ENCODE data around the gene HMGXB4. TPM values are rescaled to one million over a fixed set of nuclear protein-coding genes. Genes with fewer than 3 reads are reported as not detected.
A peak's percentile ranks its signal among the peaks of the same experiment; 100 is the strongest.

HMGXB4 gene, protein sequence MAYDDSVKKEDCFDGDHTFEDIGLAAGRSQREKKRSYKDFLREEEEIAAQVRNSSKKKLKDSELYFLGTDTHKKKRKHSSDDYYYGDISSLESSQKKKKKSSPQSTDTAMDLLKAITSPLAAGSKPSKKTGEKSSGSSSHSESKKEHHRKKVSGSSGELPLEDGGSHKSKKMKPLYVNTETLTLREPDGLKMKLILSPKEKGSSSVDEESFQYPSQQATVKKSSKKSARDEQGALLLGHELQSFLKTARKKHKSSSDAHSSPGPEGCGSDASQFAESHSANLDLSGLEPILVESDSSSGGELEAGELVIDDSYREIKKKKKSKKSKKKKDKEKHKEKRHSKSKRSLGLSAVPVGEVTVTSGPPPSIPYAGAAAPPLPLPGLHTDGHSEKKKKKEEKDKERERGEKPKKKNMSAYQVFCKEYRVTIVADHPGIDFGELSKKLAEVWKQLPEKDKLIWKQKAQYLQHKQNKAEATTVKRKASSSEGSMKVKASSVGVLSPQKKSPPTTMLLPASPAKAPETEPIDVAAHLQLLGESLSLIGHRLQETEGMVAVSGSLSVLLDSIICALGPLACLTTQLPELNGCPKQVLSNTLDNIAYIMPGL
- polyA plus RNA-seq: 15.4 to 22.6 TPM (median 22.4 TPM) in 3 replicates
- polyA plus RNA-seq (2011; ENCODE audit: low read depth): 9.6 TPM
- 9.8 and 15.7 TPM in 2 replicates for polyA plus RNA-seq (2011; cell fraction: cytosol; rRNA removed)
- polyA plus RNA-seq (2011; cell fraction: nucleus; rRNA removed): 25.5 and 31.0 TPM in 2 replicates
- polyA plus RNA-seq (2012; ENCODE audit: low replicate concordance): 11.4 and 16.2 TPM in 2 replicates
- 10.3 to 26.2 TPM (median 17.6 TPM) in 3 replicates for polyA minus RNA-seq
- 7.1 TPM for polyA minus RNA-seq (2011; cell fraction: cytosol; rRNA and poly(A)+ RNA removed)
- polyA minus RNA-seq (2011; cell fraction: nucleus; rRNA and poly(A)+ RNA removed): 12.9 and 26.9 TPM in 2 replicates

DNA sequence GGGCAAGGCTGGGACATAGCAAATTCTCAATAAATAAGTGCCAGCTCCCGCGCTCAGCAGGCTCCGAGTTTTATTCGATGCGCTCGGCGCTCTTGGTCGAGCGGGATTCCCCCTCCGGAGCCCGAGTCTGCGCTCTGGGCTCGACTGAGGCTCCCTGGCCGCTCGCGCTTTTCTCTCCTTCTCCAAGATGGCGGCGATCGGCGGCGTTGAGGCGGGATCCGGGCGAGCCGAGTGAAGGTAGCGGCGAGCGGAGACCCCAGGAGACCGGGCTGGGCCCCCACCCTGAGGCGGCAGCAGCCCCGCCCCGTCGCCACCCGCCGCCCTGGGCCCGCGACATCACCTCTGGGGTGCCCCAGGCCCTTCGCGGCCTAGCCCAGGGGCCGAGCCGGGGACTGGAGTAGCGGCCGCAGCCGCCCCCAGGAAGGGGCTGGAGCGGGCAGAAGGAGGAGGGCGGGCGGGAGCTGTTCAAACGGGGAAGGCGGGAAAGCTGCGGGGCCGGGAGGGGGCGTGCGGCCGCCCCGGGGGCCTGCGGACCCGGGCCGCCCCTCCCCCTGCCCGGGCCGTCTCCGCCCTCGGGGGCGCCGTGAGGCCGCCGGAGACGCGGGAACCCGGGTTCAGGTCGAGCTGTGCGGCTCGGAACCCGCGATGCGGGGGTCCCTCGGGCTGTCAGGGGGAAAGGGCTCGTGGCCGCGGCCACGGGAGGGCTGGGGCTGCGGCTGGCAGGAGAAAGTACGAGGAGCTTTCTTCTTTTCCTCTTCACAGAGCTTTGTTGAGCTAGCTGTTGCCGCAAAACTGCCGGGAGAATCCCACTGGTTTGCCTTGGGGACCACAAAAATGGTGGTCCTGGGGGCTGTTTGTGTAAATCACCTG is at the start of gene HMGXB4:
HMGXB4 (plus strand) TSS at position 173 of the 870 bp plus-strand sequence. CDS start 4,898 bp downstream, outside the sequence.
- peaks cover 32% of the 10 kb centered on the region for H3K79me2 ChIP-seq (ENCODE audit: control insufficient read depth, insufficient read depth, low read length)
- H3K4me1 ChIP-seq (ENCODE audit: control insufficient read depth, extremely low read depth, insufficient read depth, low read length): peaks cover 9% of the 10 kb centered on the region
- no peaks in the 10 kb centered on the region for H3K9me3 ChIP-seq (ENCODE audit: control insufficient read depth, low read depth, low read length)
- dilution Hi-C loops (cut with MboI; ENCODE audit: extremely low pct_ligation_motif_present, low sequenced_read_pairs): no loop called here
- FAIRE-seq: no peak
- H2AFZ ChIP-seq (ENCODE audit: control insufficient read depth, low read length): peak within 1 kb of the TSS; percentile 87
- peak within 1 kb of the TSS; percentile 84 for H3K27ac ChIP-seq (ENCODE audit: control insufficient read depth, insufficient read depth, low read length)
- no peak for DNase-seq (ENCODE audit: low read depth, low spot score)
- peak within 1 kb of the TSS; percentile 91 for H3K9ac ChIP-seq (ENCODE audit: control insufficient read depth, extremely low read depth, insufficient read depth, low read length)
- no peaks in the 10 kb centered on the region for H4K20me1 ChIP-seq (ENCODE audit: control insufficient read depth, extremely low read depth, insufficient read depth, low read length)
- peaks cover 1 to 8% of the 10 kb centered on the region in 2 experiments for H3K36me3 ChIP-seq (ENCODE audit: control insufficient read depth in 2 of 2, extremely low read depth in 1 of 2, insufficient read depth in 2 of 2, low read length in 2 of 2)
- H3K4me2 ChIP-seq (ENCODE audit: control insufficient read depth, extremely low read depth, insufficient read depth, low read depth, low read length): peak within 1 kb of the TSS; percentile 99
- no peaks in the 10 kb centered on the region for H3K9me1 ChIP-seq (ENCODE audit: control insufficient read depth, extremely low read depth, insufficient read depth, low read length)
- no peak for TF ChIP-seq EZH2 (IDR thresholded peaks at IDR 0.05; ENCODE audit: low read length)
- TF ChIP-seq, protein P1, sequence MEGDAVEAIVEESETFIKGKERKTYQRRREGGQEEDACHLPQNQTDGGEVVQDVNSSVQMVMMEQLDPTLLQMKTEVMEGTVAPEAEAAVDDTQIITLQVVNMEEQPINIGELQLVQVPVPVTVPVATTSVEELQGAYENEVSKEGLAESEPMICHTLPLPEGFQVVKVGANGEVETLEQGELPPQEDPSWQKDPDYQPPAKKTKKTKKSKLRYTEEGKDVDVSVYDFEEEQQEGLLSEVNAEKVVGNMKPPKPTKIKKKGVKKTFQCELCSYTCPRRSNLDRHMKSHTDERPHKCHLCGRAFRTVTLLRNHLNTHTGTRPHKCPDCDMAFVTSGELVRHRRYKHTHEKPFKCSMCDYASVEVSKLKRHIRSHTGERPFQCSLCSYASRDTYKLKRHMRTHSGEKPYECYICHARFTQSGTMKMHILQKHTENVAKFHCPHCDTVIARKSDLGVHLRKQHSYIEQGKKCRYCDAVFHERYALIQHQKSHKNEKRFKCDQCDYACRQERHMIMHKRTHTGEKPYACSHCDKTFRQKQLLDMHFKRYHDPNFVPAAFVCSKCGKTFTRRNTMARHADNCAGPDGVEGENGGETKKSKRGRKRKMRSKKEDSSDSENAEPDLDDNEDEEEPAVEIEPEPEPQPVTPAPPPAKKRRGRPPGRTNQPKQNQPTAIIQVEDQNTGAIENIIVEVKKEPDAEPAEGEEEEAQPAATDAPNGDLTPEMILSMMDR (optimal IDR thresholded peaks at IDR 0.05 in 1 of 3, IDR thresholded peaks at IDR 0.05 in 1 of 3, conservative IDR thresholded peaks at IDR 0.05 in 1 of 3; ENCODE audit: extremely low read depth in 1 of 3, insufficient read depth in 2 of 3, low read length in 3 of 3): no peak
- no peaks in the 10 kb centered on the region for H3K27me3 ChIP-seq (ENCODE audit: control insufficient read depth, extremely low read depth, insufficient read depth, low read length)
- peak within 1 kb of the TSS; percentile 69 to 88 (median 75) for H3K4me3 ChIP-seq (ENCODE audit: control insufficient read depth in 2 of 3, extremely low read depth in 1 of 3, insufficient read depth in 2 of 3, low read depth in 1 of 3, low read length in 3 of 3)

DNA sequence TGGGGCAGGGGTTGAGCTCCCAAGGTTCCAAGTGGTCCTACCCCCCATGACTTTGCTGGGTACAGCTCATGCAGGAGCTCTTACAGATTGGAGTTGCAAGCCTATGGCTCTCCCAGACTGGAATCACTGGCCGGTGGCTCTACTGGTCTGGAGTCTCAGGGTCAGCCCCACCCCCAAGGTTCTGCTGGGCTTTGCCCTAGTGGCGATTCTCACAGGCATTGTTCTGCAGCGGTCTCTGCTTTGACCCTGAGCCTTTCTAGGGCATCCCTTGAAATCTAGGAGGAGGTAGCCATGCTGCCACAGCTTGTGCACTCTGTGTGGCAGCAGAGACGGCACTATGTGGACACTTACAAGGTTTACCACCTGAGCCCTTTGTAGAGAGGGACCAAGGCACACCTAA is 49.3 kb upstream of the HMGXB4 start:
- FAIRE-seq: no peak
- Histone ChIP-seq H2AFZ (ENCODE audit: control insufficient read depth, low read length) (no peak overlapping the region), H3K79me2 (ENCODE audit: control insufficient read depth, insufficient read depth, low read length) (no peaks in the 10 kb centered on the region), H3K9me1 (ENCODE audit: control insufficient read depth, extremely low read depth, insufficient read depth, low read length) (no peaks in the 10 kb centered on the region), H3K27me3 (ENCODE audit: control insufficient read depth, extremely low read depth, insufficient read depth, low read length) (peaks cover 5% of the 10 kb centered on the region), H3K4me1 (ENCODE audit: control insufficient read depth, extremely low read depth, insufficient read depth, low read length) (no peaks in the 10 kb centered on the region), H3K9me3 (ENCODE audit: control insufficient read depth, low read depth, low read length) (no peaks in the 10 kb centered on the region), H3K36me3 (ENCODE audit: control insufficient read depth in 2 of 2, extremely low read depth in 1 of 2, insufficient read depth in 2 of 2, low read length in 2 of 2) (no peaks in the 10 kb centered on the region), H3K4me3 (ENCODE audit: control insufficient read depth in 2 of 3, extremely low read depth in 1 of 3, insufficient read depth in 2 of 3, low read depth in 1 of 3, low read length in 3 of 3) (no peak overlapping the region), H3K9ac (ENCODE audit: control insufficient read depth, extremely low read depth, insufficient read depth, low read length) (no peak overlapping the region), H4K20me1 (ENCODE audit: control insufficient read depth, extremely low read depth, insufficient read depth, low read length) (no peaks in the 10 kb centered on the region), H3K27ac (ENCODE audit: control insufficient read depth, insufficient read depth, low read length) (no peak overlapping the region), H3K4me2 (ENCODE audit: control insufficient read depth, extremely low read depth, insufficient read depth, low read depth, low read length) (no peak overlapping the region)
- no peak for DNase-seq (ENCODE audit: low read depth, low spot score)
- TF ChIP-seq, protein P1 (optimal IDR thresholded peaks at IDR 0.05 in 1 of 3, IDR thresholded peaks at IDR 0.05 in 1 of 3, conservative IDR thresholded peaks at IDR 0.05 in 1 of 3; ENCODE audit: extremely low read depth in 1 of 3, insufficient read depth in 2 of 3, low read length in 3 of 3): no peak
- no peak for TF ChIP-seq EZH2 (IDR thresholded peaks at IDR 0.05; ENCODE audit: low read length)
- dilution Hi-C loops (cut with MboI; ENCODE audit: extremely low pct_ligation_motif_present, low sequenced_read_pairs): no loop called here
